IMR-90 (cell line): Measurements from ENCODE around the gene NEURL1B. TPM values are rescaled to one million over a fixed set of nuclear protein-coding genes. Genes with fewer than 3 reads are reported as not detected.

ENCODE experiments used
- ATAC-seq: fragments of 200-7000 bp; cut with Tn5 transposase; 2 replicates; pipeline ENCODE4 v1.9.1; 2020; ENCODE audit warnings: low read depth, mild to moderate bottlenecking, moderate library complexity
- BruUV-seq: library from RNA; stranded (reverse); fragments of 400-500 nt; replicated peaks from 2 replicates; lab custom pipeline; 2021; lab: Mats Ljungman, UMichigan
- CTCF ChIA-PET: fragments of 300-600 bp; formaldehyde crosslinking; extraction: SDS; loops from one replicate; lab custom pipeline; 2021; ENCODE audit warnings: antibody characterized with exemption; lab: Yijun Ruan, JAX
- POLR2A ChIA-PET: fragments of 300-600 bp; sonication (Branson Sonifier 250); formaldehyde crosslinking; loops from one replicate; lab custom pipeline; 2022; ENCODE audit warnings: antibody characterized with exemption; ENCODE audit not compliant: unreplicated experiment; lab: Charles Lee
- DNase-seq: peaks from one replicate; pipeline ENCODE4 v3.0.0; 2013
- H2AFZ ChIP-seq: replicated peaks from 2 replicates; pipeline ENCODE3; 2013; ENCODE audit warnings: low read length, mild to moderate bottlenecking; ENCODE audit not compliant: poor library complexity
- H2AK5ac ChIP-seq: 2 replicates; pipeline ENCODE4 v1.6.1; 2013; ENCODE audit warnings: low read depth, low read length, inconsistent platforms
- H2AK9ac ChIP-seq: replicated peaks from 2 replicates; pipeline ENCODE3; 2013; ENCODE audit warnings: mild to moderate bottlenecking, low read depth, low read length, moderate library complexity; ENCODE audit not compliant: poor library complexity
- H2BK120ac ChIP-seq: 2 replicates; pipeline ENCODE4 v1.6.1; 2013; ENCODE audit warnings: low read depth, low read length, inconsistent platforms
- H2BK15ac ChIP-seq: 3 replicates; pipeline ENCODE4 v1.6.1; 2013; ENCODE audit warnings: low read depth, low read length, inconsistent platforms
- H2BK20ac ChIP-seq: 2 replicates; pipeline ENCODE4 v1.6.1; 2013; ENCODE audit warnings: low read depth, mild to moderate bottlenecking, inconsistent platforms, low read length, moderate library complexity
- H2BK5ac ChIP-seq: 2 replicates; pipeline ENCODE4 v1.6.1; 2013; ENCODE audit warnings: mild to moderate bottlenecking, low read depth, low read length, inconsistent platforms; ENCODE audit not compliant: poor library complexity, severe bottlenecking
- H3K14ac ChIP-seq: replicated peaks from 2 replicates; pipeline ENCODE4 v1.6.1; 2013; ENCODE audit warnings: low read depth, low read length, inconsistent platforms
- H3K18ac ChIP-seq: 2 replicates; pipeline ENCODE4 v1.6.1; 2013; ENCODE audit warnings: low read depth, low read length, control low read depth
- H3K23ac ChIP-seq: 2 replicates; pipeline ENCODE4 v1.6.1; 2013; ENCODE audit warnings: low read depth, low read length, inconsistent platforms
- H3K27ac ChIP-seq: 2 replicates; pipeline ENCODE4 v1.5.1; 2013; ENCODE audit warnings: mild to moderate bottlenecking, control low read depth, low read length; ENCODE audit not compliant: insufficient read depth
- H3K27me3 ChIP-seq: 2 replicates; pipeline ENCODE4 v1.6.1; 2013; ENCODE audit warnings: low read length; ENCODE audit not compliant: control insufficient read depth, insufficient read depth
- H3K36me3 ChIP-seq: 2 replicates; pipeline ENCODE4 v1.6.1; 2013; ENCODE audit warnings: low read length, mixed read lengths; ENCODE audit not compliant: control insufficient read depth, insufficient read depth
- H3K4ac ChIP-seq: 2 replicates; pipeline ENCODE4 v1.6.1; 2013; ENCODE audit warnings: low read depth, low read length, inconsistent platforms
- H3K4me1 ChIP-seq: 2 replicates; pipeline ENCODE4 v1.6.1; 2013; ENCODE audit warnings: low read length, mixed read lengths; ENCODE audit not compliant: control insufficient read depth, insufficient read depth
- H3K4me2 ChIP-seq: 2 replicates; pipeline ENCODE4 v1.6.1; 2013; ENCODE audit warnings: low read depth, mild to moderate bottlenecking, control low read depth, low read length, moderate library complexity
- H3K4me3 ChIP-seq: 2 replicates; pipeline ENCODE4 v1.5.1; 2013; ENCODE audit warnings: low read depth, mild to moderate bottlenecking, control low read depth, low read length, moderate library complexity; ENCODE audit not compliant: insufficient read depth
- H3K56ac ChIP-seq: 2 replicates; pipeline ENCODE4 v1.6.1; 2013; ENCODE audit warnings: low read length, inconsistent platforms; ENCODE audit not compliant: insufficient read depth; ENCODE audit errors: extremely low read depth
- H3K79me1 ChIP-seq, 2 experiments: 2 replicates each; pipeline ENCODE4 v1.6.1; 2013; ENCODE audit warnings: low read length in 2 of 2, inconsistent platforms in 1 of 2, low read depth in 1 of 2
- H3K9ac ChIP-seq: 2 replicates; pipeline ENCODE4 v1.6.1; 2013; ENCODE audit warnings: low read depth, low read length, control low read depth
- H3K9me1 ChIP-seq: 2 replicates; pipeline ENCODE4 v1.6.1; 2013; ENCODE audit warnings: low read length, inconsistent platforms; ENCODE audit not compliant: insufficient read depth
- H3K9me3 ChIP-seq: 2 replicates; pipeline ENCODE4 v1.6.1; 2013; ENCODE audit warnings: low read length; ENCODE audit not compliant: control insufficient read depth, insufficient read depth
- H4K20me1 ChIP-seq: 2 replicates; pipeline ENCODE4 v1.6.1; 2013; ENCODE audit warnings: low read length, inconsistent platforms; ENCODE audit not compliant: insufficient read depth
- H4K5ac ChIP-seq: 2 replicates; pipeline ENCODE4 v1.6.1; 2013; ENCODE audit warnings: mild to moderate bottlenecking, low read depth, low read length, control low read depth
- H4K8ac ChIP-seq, 2 experiments: 2 replicates each; pipeline ENCODE4 v1.6.1; 2013; ENCODE audit warnings: low read depth in 2 of 2, low read length in 2 of 2, control low read depth in 1 of 2, inconsistent platforms in 1 of 2
- H4K91ac ChIP-seq: 2 replicates; pipeline ENCODE4 v1.6.1; 2013; ENCODE audit warnings: low read depth, low read length, inconsistent platforms; ENCODE audit not compliant: insufficient read depth
- BHLHE40 ChIP-seq: fragments of 150-350 bp; IDR thresholded peaks from 2 replicates; pipeline ENCODE4 v1.6.1; 2016; ENCODE audit warnings: mild to moderate bottlenecking, low read depth, low read length
- RCOR1 ChIP-seq: IDR thresholded peaks from 2 replicates; pipeline ENCODE4 v1.6.1; 2012; ENCODE audit warnings: mild to moderate bottlenecking, low read length, improper control_type of control experiment; ENCODE audit not compliant: insufficient replicate concordance
- SMC3 ChIP-seq: fragments of 150-350 bp; IDR thresholded peaks from 2 replicates; pipeline ENCODE4 v1.6.1; 2016; ENCODE audit warnings: low read depth, mild to moderate bottlenecking, antibody characterized with exemption, low read length, moderate library complexity
- WGBS, 2 experiments: methylation state at CpG; one replicate each; pipeline versions ENCODE4 v1.1.5 to v1.1.7; 2013; ENCODE audit warnings: missing lambda C conversion rate in 2 of 2; ENCODE audit not compliant: insufficient read length in 1 of 2; ENCODE audit errors: extremely low coverage in 2 of 2; 5-methylcytosine and 5-hydroxymethylcytosine counted together
- dilution Hi-C: fragments of 300-500 bp; cut with HindIII; formaldehyde crosslinking; loops from one replicate; pipeline ENCODE4 v1.14.3; 2018; ENCODE audit warnings: low sequenced_read_pairs; ENCODE audit not compliant: unreplicated experiment
- in situ Hi-C: fragments of 300-500 bp; cut with MboI; formaldehyde crosslinking; loops from 3 replicates; pipeline ENCODE4 v1.14.3; 2019; ENCODE audit warnings: low sequenced_read_pairs, inconsistent platforms, mixed read lengths
- intact Hi-C: fragments of 100-400 bp; cut with micrococcal nuclease; formaldehyde crosslinking; loops from 2 replicates; pipeline ENCODE4 v1.10.0; 2022
- polyA plus RNA-seq, 3 experiments: library from polyadenylated mRNA; depleted of rRNA; stranded (reverse); fragments of >200 nt; gene quantifications; 2 replicates each; pipeline ENCODE4 v1.2.3, GENCODE V29; 2012; ENCODE audit warnings: low replicate concordance in 1 of 3
- total RNA-seq: library from RNA; depleted of rRNA; stranded (reverse); fragments of >200 nt; gene quantifications from 2 replicates; pipeline ENCODE4 v1.2.3, GENCODE V29; 2012

NEURL1B gene
- total and polyA plus RNA-seq, 2 of the 4 experiments (the other 2 are of a cell fraction) = 1.8 to 2.8 TPM

DNA sequence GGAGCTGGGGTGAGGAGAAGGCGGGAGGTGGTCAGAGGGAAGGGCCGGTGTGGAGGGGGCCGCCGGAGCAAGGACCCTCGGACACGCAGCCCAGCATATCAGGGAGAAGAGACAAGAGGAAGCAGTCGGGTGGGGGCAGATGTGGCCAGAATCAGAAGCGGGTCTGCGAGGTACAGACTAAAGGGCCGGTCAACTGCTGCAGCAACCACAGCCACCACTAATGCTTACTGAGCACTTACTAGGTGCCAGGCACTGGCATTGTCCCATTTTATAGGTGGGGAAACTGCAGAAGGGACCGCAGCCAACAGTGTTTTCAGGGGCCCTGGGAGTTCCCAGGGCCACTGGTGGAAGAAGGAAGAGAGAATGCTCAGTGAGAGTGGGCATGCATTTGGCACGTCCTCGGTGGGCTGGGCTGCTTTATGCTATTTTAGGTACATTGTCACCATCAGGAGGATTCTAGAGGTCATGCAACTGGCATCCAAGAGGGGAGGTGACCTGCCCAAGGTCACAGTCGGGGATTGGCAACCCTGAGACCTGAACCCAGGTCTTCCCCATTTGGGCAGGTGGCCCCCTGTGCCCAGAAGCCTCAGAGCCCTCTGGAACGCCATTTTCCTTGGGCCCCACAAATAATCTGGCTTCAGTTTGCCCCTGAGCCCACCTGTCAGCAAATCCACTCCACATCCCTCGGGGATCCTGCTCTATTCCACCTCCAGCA lies 76.6 kb downstream of the NEURL1B start:
- no peak overlapping the region for H3K14ac ChIP-seq
- BruUV-seq = no TSS peak
- H2AK5ac ChIP-seq = peak overlapping the region; percentile 84
- peak overlapping the region; percentile 62; the same call in 1 of the 2 replicates for H3K9ac ChIP-seq
- H2BK15ac ChIP-seq = peak overlapping the region; percentile 46; the same call in 2 of the 3 replicates
- peak overlapping the region; percentile 5 for H2BK5ac ChIP-seq
- TF ChIP-seq RCOR1 (no peak), SMC3 (no peak), BHLHE40 (no peak)
- dilution Hi-C loops (no loop called here), in situ Hi-C loops (loop anchor here (5.0 to 25.0 kb wide), 3 partner anchors 50 to 870 kb away; no protein-coding TSS in a partner anchor), intact Hi-C loops (loop anchor here (1.0 to 10.0 kb wide), 5 partner anchors 49 to 215 kb away; partner anchors contain the start of gene ERGIC1)
- H2BK20ac ChIP-seq = peak overlapping the region; percentile 97
- H3K79me1 ChIP-seq = peaks cover 0 to 5% of the 10 kb centered on the region in 2 experiments; a peak in 2 of 4 replicates
- no peak overlapping the region for H3K4me3 ChIP-seq
- no peak overlapping the region for H3K23ac ChIP-seq
- peak overlapping the region; percentile 90 for H2BK120ac ChIP-seq
- H3K27ac ChIP-seq = peak overlapping the region; percentile 50
- H3K36me3 ChIP-seq = no peaks in the 10 kb centered on the region
- ATAC-seq = no peak
- peak overlapping the region; percentile 98 for H3K4ac ChIP-seq
- peak overlapping the region; percentile 93 for H4K5ac ChIP-seq
- 100% methylated on average over 3 of the region's 16 CpGs; no CpG with 5 or more reads in 1 of the 2 experiments for WGBS, 2 experiments
- no peak overlapping the region for H3K4me2 ChIP-seq
- H4K8ac ChIP-seq = peak overlapping the region; percentile 88 to 92; a peak in 3 of 4 replicates
- no peaks in the 10 kb centered on the region for H3K9me3 ChIP-seq
- H3K27me3 ChIP-seq = no peaks in the 10 kb centered on the region
- DNase-seq = no peak
- no peak overlapping the region for H3K56ac ChIP-seq
- H2AFZ ChIP-seq = peak overlapping the region; percentile 90
- H4K20me1 ChIP-seq = no peaks in the 10 kb centered on the region
- H4K91ac ChIP-seq = peak overlapping the region; percentile 96
- peak overlapping the region; percentile 51 for H2AK9ac ChIP-seq
- no peak overlapping the region for H3K18ac ChIP-seq
- H3K9me1 ChIP-seq = peaks cover 6% of the 10 kb centered on the region; the same call in 1 of the 2 replicates
- CTCF ChIA-PET = interaction anchor here (0.6 to 1.6 kb wide), 13 partner anchors 15 to 215 kb away, joined by 3 to 20 read pairs (median 4); partner anchors contain the start of gene DUSP1
- POLR2A ChIA-PET = interaction anchor here (1.2 kb wide), 1 partner anchor 49 kb away, joined by 4 read pairs; no protein-coding TSS in a partner anchor
- H3K4me1 ChIP-seq = peaks cover 11% of the 10 kb centered on the region
